HG03196 (cell line): Measurements from ENCODE around the gene WNT7B.

ENCODE experiments used
- ATAC-seq: cut with Tn5 transposase; IDR thresholded peaks from one replicate; pipeline ENCODE4 v1.9.1; 2021; ENCODE audit not compliant: unreplicated experiment

WNT7B gene

GRCh38 chr22:45960477-45961386 lies 16.2 kb downstream of the WNT7B start:
- ATAC-seq: no peak

- ATAC-seq: no peak
Observed at GRCh38 chr22:45959719-45960476, 17.1 kb downstream of the WNT7B start.

- ATAC-seq: no peak
Observed at GRCh38 chr22:45958971-45959370, 18.0 kb downstream of the WNT7B start.

GRCh38 chr22:45957826-45958225 lies 19.1 kb downstream of the WNT7B start:
- ATAC-seq: no peak

GRCh38 chr22:45953178-45953577 lies 23.8 kb downstream of the WNT7B start:
- ATAC-seq: no peak

GRCh38 chr22:45952553-45952952 lies 24.4 kb downstream of the WNT7B start:
- ATAC-seq: no peak

- no peak for ATAC-seq
Observed at GRCh38 chr22:45952151-45952550, 24.8 kb downstream of the WNT7B start.

- no peak for ATAC-seq
Observed at GRCh38 chr22:45949891-45950290, 27.1 kb downstream of the WNT7B start.

GRCh38 chr22:45949258-45949870 lies 27.6 kb downstream of the WNT7B start:
- no peak for ATAC-seq

- ATAC-seq: no peak
Observed at GRCh38 chr22:45948081-45948648, 28.8 kb downstream of the WNT7B start.

GRCh38 chr22:45946805-45947600 lies 30.0 kb downstream of the WNT7B start:
- ATAC-seq: no peak

GRCh38 chr22:45945621-45946106 lies 31.3 kb downstream of the WNT7B start:
- ATAC-seq: no peak

GRCh38 chr22:45942787-45943493 lies 34.0 kb downstream of the WNT7B start:
- ATAC-seq: no peak

GRCh38 chr22:45942344-45942743 lies 34.6 kb downstream of the WNT7B start:
- no peak for ATAC-seq

- no peak for ATAC-seq
Observed at GRCh38 chr22:45938913-45939312, 38.0 kb downstream of the WNT7B start.

- no peak for ATAC-seq
Observed at GRCh38 chr22:45937960-45938359, 39.0 kb downstream of the WNT7B start.

- no peak for ATAC-seq
Observed at GRCh38 chr22:45935573-45935972, 41.4 kb downstream of the WNT7B start.

GRCh38 chr22:45934659-45935341 lies 42.2 kb downstream of the WNT7B start:
- ATAC-seq: no peak

GRCh38 chr22:45934168-45934564 lies 42.8 kb downstream of the WNT7B start:
- ATAC-seq: no peak
